BLaER1 treated with 17β-estradiol and CSF1 and Interleukin-3, amounts not matched to agents 10 nM and 100 nM (cell line): ENCODE data around the gene PRKCA.
"Not testable (repeated sequence)": the region's sequence is repeated elsewhere in the genome, so short reads cannot be mapped to it uniquely, and the experiment has no call there.

Source experiments
- H3K27ac ChIP-seq, 11 experiments: shearing (Covaris generic); formaldehyde crosslinking; 2 replicates each; pipeline ENCODE4 v1.8.1; 2022
- H3K27me3 ChIP-seq, 11 experiments: shearing (Covaris generic); formaldehyde crosslinking; 2 replicates each; pipeline ENCODE4 v1.8.1; 2022
- H3K36me3 ChIP-seq, 11 experiments: shearing (Covaris generic); formaldehyde crosslinking; 2 replicates each; pipeline ENCODE4 v1.8.1; 2022
- H3K4me1 ChIP-seq, 10 experiments: shearing (Covaris generic); formaldehyde crosslinking; 2 replicates each; pipeline ENCODE4 v1.8.1; 2022
- H3K4me2 ChIP-seq, 11 experiments: shearing (Covaris generic); formaldehyde crosslinking; 2 replicates each; pipeline ENCODE4 v1.8.1; 2022
- H3K4me3 ChIP-seq, 10 experiments: shearing (Covaris generic); formaldehyde crosslinking; 2 replicates each; pipeline ENCODE4 v1.8.1; 2022
- H3K9ac ChIP-seq, 11 experiments: shearing (Covaris generic); formaldehyde crosslinking; 2 replicates each; pipeline ENCODE4 v1.8.1; 2022
- H3K9me3 ChIP-seq, 11 experiments: shearing (Covaris generic); formaldehyde crosslinking; replicated peaks in 1 of 11; 2 replicates each; pipeline ENCODE4 v1.8.1; 2022
- H4K20me1 ChIP-seq, 11 experiments: shearing (Covaris generic); formaldehyde crosslinking; 2 replicates each; pipeline ENCODE4 v1.8.1; 2022
- Cebpa-rat ChIP-seq, 11 experiments: shearing (Covaris generic); IDR thresholded peaks; 2 replicates each; pipeline ENCODE4 v1.8.1; 2022

Gene PRKCA

GRCh38 chr17:66348584-66349165 is 46.3 kb downstream of the PRKCA start:
- peaks cover 0 to 13% (median 0%) of the 10 kb centered on the region in 11 experiments; a peak in 1 of 22 replicates for H3K36me3 ChIP-seq
- H3K4me3 ChIP-seq = no peak overlapping the region
- H4K20me1 ChIP-seq = peaks cover 0 to 99% (median 0%) of the 10 kb centered on the region in 11 experiments; a peak in 6 of 22 replicates
- H3K9ac ChIP-seq = no peak overlapping the region
- H3K4me2 ChIP-seq = peak overlapping the region in 3 of 11 experiments; percentile 44 to 66 (median 57); a peak in 6 of 22 replicates
- no peaks in the 10 kb centered on the region for H3K27me3 ChIP-seq
- no peaks in the 10 kb centered on the region for H3K9me3 ChIP-seq
- H3K27ac ChIP-seq = no peak overlapping the region
- TF ChIP-seq Cebpa-rat (IDR thresholded peaks at IDR 0.05) = no peak
- peaks cover 0 to 60% (median 0%) of the 10 kb centered on the region in 10 experiments; a peak in 7 of 20 replicates for H3K4me1 ChIP-seq

DNA sequence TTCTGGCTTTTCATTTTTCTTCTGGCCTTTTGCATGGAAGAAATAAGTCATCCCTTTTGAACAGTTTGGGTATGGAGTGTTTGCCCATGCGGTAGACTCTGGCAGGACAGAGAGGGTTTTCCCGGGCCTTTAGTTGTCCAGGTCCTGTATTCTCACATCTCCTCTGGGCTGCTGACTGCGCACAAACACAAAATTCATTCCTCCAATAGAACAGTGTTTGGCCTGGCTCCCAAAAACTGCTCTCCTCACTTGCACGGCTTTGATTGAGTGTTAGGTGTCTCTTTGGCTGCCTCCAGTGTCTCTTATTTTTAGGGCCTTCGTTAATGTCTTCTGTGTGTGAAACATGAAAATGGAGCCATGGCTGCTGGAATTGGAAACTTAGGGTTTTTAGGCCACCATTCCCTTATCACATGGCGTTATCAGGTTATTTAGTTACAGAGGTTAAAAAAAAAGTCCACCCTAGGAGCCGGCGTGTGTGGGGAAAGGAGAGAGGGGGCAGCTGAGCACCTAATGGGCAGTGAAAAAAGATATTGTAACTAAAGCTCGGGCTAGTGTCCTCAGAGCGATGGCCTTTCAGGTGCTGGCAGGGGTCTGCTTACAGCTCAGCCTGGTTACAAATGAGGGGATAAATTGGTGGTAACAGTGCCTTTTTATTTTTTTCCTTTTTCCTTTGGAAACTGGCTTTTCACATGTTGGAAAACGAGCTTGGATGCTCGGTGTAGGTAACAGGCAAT is 47.3 kb downstream of the PRKCA start:
- Histone ChIP-seq H4K20me1 (peaks cover 0 to 99% (median 0%) of the 10 kb centered on the region in 11 experiments; a peak in 7 of 22 replicates), H3K9ac (no peak overlapping the region), H3K27ac (no peak overlapping the region), H3K4me2 (peak overlapping the region in 3 of 11 experiments; percentile 44 to 66 (median 57); a peak in 6 of 22 replicates), H3K36me3 (peaks cover 0 to 8% (median 0%) of the 10 kb centered on the region in 11 experiments; a peak in 1 of 22 replicates), H3K9me3 (no peaks in the 10 kb centered on the region), H3K4me1 (peaks cover 0 to 56% (median 0%) of the 10 kb centered on the region in 10 experiments; a peak in 7 of 20 replicates), H3K4me3 (no peak overlapping the region), H3K27me3 (no peaks in the 10 kb centered on the region)
- TF ChIP-seq Cebpa-rat (IDR thresholded peaks at IDR 0.05) = no peak

- H3K27me3 ChIP-seq, H3K9ac ChIP-seq, H3K27ac ChIP-seq, H3K9me3 ChIP-seq, H3K4me3 ChIP-seq: not testable (repeated sequence)
- Histone ChIP-seq H3K4me2 (peak overlapping the region in 3 of 11 experiments; percentile 26 to 59 (median 57); a peak in 5 of 22 replicates), H3K4me1 (peaks cover 0 to 60% (median 0%) of the 10 kb centered on the region in 10 experiments; a peak in 7 of 20 replicates), H3K36me3 (peaks cover 0 to 11% (median 0%) of the 10 kb centered on the region in 11 experiments; a peak in 1 of 22 replicates), H4K20me1 (peaks cover 0 to 99% (median 0%) of the 10 kb centered on the region in 11 experiments; a peak in 7 of 22 replicates)
Measured at GRCh38 chr17:66350576-66350975, 48.2 kb downstream of the PRKCA start.

GRCh38 chr17:66351033-66351432 is 48.6 kb downstream of the PRKCA start:
- Histone ChIP-seq H3K9ac (no peak overlapping the region), H4K20me1 (peaks cover 0 to 99% (median 0%) of the 10 kb centered on the region in 11 experiments; a peak in 7 of 22 replicates), H3K27ac (no peak overlapping the region), H3K27me3 (no peaks in the 10 kb centered on the region), H3K4me2 (peak overlapping the region in 3 of 11 experiments; percentile 5 to 59 (median 57); a peak in 4 of 22 replicates), H3K4me1 (peaks cover 0 to 60% (median 0%) of the 10 kb centered on the region in 10 experiments; a peak in 7 of 20 replicates), H3K36me3 (peaks cover 0 to 11% (median 0%) of the 10 kb centered on the region in 11 experiments; a peak in 1 of 22 replicates), H3K9me3 (no peaks in the 10 kb centered on the region), H3K4me3 (no peak overlapping the region)
- TF ChIP-seq Cebpa-rat (IDR thresholded peaks at IDR 0.05) = no peak

DNA sequence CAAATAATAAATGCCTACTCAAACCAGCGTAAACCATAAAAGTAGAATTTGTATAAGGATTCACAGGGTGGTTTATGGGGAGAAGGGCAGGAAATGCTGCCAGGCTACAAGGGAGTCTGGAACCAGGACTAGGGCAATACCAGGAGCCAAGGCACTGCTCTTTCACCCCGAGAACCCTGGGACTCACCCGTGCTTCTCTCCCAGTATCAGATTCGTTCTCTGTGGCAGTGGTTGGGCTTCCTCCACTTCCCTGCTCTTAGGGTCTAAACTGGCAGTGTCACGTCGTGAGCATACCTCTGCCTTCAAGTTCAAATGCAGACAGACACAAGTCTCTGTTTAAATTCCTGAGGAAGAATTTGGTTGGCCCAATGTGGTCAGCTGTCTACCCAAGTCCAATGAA is 49.3 kb downstream of the PRKCA start:
- Histone ChIP-seq H3K4me1 (peaks cover 0 to 62% (median 0%) of the 10 kb centered on the region in 10 experiments; a peak in 7 of 20 replicates), H3K9me3 (no peaks in the 10 kb centered on the region), H3K4me3 (no peak overlapping the region), H3K27ac (no peak overlapping the region), H4K20me1 (peaks cover 0 to 100% (median 0%) of the 10 kb centered on the region in 11 experiments; a peak in 7 of 22 replicates), H3K4me2 (peak overlapping the region in 1 of 11 experiments; percentile 59; a peak in 1 of 22 replicates), H3K9ac (no peak overlapping the region), H3K36me3 (peaks cover 0 to 11% (median 0%) of the 10 kb centered on the region in 11 experiments; a peak in 1 of 22 replicates), H3K27me3 (no peaks in the 10 kb centered on the region)
- no peak for TF ChIP-seq Cebpa-rat (IDR thresholded peaks at IDR 0.05)

DNA sequence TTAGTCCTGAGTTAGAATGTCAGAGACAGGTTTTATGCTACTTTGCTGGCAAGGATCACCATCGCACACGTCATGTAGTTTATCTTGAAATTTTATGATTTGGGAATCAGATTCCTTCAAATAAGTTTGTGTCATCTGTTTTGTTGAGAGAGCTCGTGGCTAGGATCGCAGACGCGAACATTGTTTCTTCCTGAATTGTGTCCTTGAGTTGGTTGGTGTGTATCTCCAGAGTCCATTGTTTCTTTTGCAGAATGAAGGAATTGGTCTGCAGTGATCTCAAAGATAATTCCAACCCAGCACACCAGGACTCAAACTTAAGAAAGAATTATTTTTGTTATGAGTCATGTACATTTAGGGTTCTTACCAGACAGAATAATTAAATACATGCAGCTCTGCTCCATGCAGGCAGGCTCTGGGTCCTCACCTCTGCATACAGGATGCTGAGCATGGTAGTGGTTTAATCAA is 51.6 kb downstream of the PRKCA start:
- TF ChIP-seq Cebpa-rat (IDR thresholded peaks at IDR 0.05) = no peak
- Histone ChIP-seq H3K27ac (no peak overlapping the region), H3K4me1 (peaks cover 0 to 49% (median 0%) of the 10 kb centered on the region in 10 experiments; a peak in 7 of 20 replicates), H3K4me2 (no peak overlapping the region), H3K4me3 (no peak overlapping the region), H3K9ac (no peak overlapping the region), H4K20me1 (peaks cover 0 to 100% (median 0%) of the 10 kb centered on the region in 11 experiments; a peak in 7 of 22 replicates), H3K36me3 (peaks cover 0 to 11% (median 0%) of the 10 kb centered on the region in 11 experiments; a peak in 1 of 22 replicates), H3K9me3 (no peaks in the 10 kb centered on the region), H3K27me3 (no peaks in the 10 kb centered on the region)

DNA sequence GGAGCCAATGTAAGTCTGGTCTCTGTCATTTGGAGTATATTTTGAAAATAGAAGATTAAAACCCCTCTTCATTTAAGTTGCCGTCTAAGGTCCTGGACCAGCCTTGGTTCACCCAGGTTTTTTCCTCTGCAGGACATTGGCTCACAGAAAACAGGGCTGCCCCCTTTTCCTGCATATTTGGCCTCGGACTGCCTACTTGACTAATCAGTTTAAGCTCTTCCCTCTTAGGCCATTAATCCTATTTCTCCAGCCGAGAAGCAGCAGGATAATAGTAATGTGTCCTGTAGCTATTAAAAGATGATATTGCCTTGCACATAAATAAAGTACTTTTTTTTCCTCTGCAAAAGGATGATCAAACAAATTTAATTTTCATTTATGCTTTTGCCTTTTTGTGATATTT is 52.1 kb downstream of the PRKCA start:
- H3K36me3 ChIP-seq = peaks cover 0 to 11% (median 0%) of the 10 kb centered on the region in 11 experiments; a peak in 1 of 22 replicates
- no peak overlapping the region for H3K27ac ChIP-seq
- H3K4me2 ChIP-seq = no peak overlapping the region
- peaks cover 0 to 100% (median 0%) of the 10 kb centered on the region in 11 experiments; a peak in 7 of 22 replicates for H4K20me1 ChIP-seq
- H3K4me3 ChIP-seq = no peak overlapping the region
- H3K9ac ChIP-seq = no peak overlapping the region
- H3K9me3 ChIP-seq = no peaks in the 10 kb centered on the region
- no peaks in the 10 kb centered on the region for H3K27me3 ChIP-seq
- no peak for TF ChIP-seq Cebpa-rat (IDR thresholded peaks at IDR 0.05)
- peaks cover 0 to 44% (median 0%) of the 10 kb centered on the region in 10 experiments; a peak in 7 of 20 replicates for H3K4me1 ChIP-seq

- H3K27ac ChIP-seq = no peak overlapping the region
- no peak overlapping the region for H3K9ac ChIP-seq
- H3K27me3 ChIP-seq = no peaks in the 10 kb centered on the region
- H3K9me3 ChIP-seq = no peaks in the 10 kb centered on the region
- TF ChIP-seq Cebpa-rat (IDR thresholded peaks at IDR 0.05) = no peak
- no peak overlapping the region for H3K4me2 ChIP-seq
- no peak overlapping the region for H3K4me3 ChIP-seq
- peaks cover 0 to 39% (median 0%) of the 10 kb centered on the region in 10 experiments; a peak in 7 of 20 replicates for H3K4me1 ChIP-seq
- H4K20me1 ChIP-seq = peaks cover 0 to 100% (median 0%) of the 10 kb centered on the region in 11 experiments; a peak in 7 of 22 replicates
- H3K36me3 ChIP-seq = peaks cover 0 to 11% (median 0%) of the 10 kb centered on the region in 11 experiments; a peak in 1 of 22 replicates
Measured at GRCh38 chr17:66354981-66355380, 52.6 kb downstream of the PRKCA start.
